GM18868 (cell line): ENCODE data around the gene MIOS.

Source experiments
- ATAC-seq: cut with Tn5 transposase; IDR thresholded peaks from one replicate; pipeline ENCODE4 v1.9.1; 2021; ENCODE audit warnings: mild to moderate bottlenecking, moderate library complexity; ENCODE audit not compliant: unreplicated experiment

MIOS gene

DNA sequence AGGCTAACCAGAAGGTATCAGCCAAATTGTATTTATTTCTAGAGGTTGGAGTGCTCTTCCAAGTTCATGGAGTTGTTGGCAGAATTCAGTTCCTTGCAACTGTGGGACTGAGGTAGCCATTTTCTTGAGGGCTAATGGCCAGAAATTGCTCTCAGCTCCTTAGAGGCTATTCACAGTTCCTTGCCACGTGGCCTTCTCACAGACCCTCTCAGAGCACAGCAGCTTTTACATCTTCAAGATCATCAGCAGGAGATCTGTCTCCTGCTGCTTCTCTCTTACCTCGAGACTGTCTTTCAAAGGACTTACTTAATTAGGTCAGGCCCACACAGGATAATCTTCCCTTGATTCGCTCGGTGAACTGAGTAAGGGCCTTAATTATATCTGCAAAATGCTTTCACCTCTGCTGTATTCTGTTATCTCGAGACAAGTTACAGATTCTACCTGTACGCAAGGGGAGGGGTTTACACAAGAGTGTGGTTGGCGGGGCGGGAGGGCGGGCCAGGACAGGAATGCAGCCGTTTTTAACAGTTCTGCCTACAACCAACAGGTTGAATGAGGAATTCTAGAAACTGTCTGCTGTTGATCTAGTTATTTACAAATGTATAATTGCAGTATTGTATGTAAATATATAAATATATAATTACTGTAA, 15.0 kb downstream of the MIOS start:
- ATAC-seq, result no peak

DNA sequence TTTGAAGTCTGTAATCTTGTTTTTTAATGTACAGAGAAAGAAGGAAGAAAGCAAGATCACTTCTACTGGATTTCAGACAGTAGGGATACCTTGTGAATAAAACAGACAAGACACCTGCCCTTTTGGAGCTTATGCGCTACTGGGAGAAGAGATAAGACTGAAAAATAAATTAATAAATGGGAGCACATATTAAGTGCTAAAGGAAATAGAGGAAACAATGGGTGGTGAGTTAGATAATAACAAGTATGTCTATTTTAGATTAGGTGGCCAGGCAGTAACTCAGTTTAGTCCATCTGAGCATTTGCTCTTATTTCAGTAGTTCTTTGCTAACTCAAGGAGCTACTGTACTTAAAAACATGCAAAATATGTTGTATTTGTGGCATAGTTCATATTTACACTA, 15.9 kb downstream of the MIOS start:
- ATAC-seq, result no peak

DNA sequence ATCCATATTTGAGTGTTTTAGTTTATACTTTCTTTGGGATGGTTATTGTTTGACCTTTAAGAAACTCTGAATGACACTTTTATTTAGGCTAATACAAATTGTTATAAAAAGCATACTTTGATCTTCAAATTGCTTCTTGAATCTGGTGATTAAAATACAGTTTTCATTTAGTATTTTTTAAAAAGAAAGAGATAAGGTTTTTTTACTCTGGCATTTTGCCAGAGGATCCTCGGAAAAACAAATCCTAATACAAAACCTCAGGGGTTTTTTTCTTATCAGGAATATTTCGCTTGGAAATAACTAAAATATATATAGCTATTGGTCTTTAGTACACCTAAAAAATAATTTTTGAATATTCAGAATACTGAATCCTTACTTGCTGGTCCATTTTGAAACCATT, 17.0 kb downstream of the MIOS start:
- ATAC-seq, result no peak

DNA sequence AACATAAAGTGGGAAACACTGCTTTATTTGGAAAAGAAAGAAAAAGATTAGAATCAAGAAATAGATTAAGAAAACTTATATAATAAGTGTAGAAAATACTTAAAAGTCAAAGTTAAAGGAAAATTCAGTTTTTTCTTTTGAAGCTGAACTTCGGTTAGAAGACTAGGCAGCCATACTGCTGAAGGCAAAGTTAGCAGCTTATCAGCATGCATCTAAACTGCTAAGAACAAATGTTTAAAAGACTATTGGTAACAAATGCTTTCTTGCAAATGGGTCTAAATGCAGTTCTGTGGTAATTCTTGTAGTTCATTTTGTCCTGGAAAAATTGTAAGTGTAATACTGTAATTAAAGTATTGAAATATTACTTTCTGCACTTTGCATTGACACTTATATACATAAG, 18.0 kb downstream of the MIOS start:
- ATAC-seq, result no peak

DNA sequence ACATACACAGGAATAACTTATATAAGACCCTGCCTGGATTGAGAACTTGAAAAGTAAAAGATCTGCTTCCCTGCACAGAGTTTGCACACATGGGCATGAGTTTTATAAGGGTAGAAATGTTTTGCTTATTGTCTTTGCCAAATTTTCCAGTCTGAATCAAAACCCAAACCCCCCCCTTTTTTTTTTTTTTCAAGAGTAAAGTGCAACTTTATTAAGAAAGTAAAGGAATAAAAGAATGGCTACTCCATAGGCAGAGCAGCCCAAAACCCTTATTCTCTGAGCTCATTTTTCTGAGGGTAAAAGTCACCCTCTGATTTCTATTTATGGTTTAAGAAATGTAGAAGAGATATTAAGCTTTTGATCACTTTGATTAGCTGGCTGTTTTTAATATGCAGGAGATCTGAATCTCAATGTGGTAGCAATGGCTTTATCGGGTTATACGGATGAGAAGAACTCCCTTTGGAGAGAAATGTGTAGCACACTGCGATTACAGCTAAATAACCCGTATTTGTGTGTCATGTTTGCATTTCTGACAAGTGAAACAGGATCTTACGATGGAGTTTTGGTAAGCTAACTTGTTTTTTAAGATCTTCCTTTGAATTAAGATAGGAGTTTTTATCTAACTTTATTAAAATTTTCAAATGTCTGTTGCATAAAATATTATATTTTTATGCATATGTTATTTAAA, 18.7 kb downstream of the MIOS start:
- ATAC-seq, result no peak

DNA sequence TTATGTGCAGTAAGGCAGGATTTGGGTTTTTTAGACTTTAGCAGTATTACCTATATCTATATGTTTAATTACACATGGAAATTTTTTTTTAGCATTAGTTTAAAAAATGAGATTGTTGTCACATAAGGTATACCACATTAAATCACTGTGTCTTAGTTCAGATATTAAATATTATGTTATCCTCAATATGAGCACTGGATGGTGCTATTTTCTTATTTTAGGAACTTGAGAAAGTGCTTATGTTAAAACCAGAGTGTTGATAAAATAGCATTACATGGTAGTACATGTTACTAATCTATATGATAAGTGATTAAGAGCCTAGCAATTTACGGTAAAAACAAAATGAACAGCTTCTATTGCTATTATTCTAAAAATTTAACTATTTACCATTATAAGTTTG, 28.8 kb downstream of the MIOS start:
- no peak for ATAC-seq

DNA sequence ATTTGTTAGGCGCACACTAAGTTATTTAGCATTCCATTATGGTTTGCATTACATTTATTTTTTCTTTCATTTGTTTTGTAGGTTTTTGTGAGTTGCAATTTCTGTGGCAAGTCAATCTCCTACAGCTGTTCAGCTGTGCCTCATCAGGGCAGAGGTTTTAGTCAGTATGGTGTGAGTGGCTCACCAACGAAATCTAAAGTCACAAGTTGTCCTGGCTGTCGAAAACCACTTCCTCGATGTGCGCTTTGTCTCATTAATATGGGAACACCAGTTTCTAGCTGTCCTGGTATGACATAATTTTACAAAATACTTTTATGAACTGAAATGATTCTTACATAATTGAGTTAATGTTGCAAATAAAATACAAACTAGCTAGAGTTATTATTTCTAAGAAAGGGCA, 29.5 kb downstream of the MIOS start:
- no peak for ATAC-seq

DNA sequence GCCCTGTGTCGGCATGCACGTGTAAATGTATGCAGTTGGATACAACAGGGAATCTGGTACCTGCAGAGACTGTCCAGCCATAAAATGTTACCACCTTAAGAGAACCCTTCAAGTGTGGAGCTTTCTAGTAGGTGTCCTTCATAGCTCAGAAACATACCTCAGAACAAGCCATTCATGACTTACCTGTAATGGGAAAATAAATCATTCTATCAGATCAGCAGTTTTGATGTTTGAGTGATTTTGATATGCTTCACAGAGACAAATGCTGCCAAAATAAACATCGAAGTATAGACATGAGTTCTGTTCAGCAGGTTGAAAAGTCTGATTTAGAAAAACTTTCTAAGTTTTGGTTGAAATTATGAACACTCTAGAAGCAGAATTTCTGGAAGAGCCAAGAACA, 40.3 kb downstream of the MIOS start:
- no peak for ATAC-seq

DNA sequence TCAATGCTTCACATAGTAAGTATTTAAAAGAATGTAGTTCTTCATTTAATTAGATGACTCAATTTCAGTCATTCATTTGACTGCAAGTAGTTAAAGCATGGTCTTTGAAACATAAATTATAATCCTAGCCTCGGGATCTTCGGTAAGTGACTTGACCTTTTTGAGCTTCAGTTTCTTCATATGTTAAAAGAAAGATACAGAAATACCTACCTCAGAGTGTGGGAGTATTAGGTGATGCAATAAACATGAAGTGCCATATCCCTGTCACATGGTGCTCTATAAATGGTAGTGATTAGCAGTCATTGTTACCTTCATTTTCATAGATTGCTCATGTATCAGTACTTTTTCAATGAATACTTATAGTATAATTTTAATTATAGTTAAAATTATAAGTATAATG, 42.6 kb downstream of the MIOS start:
- ATAC-seq, result no peak

DNA sequence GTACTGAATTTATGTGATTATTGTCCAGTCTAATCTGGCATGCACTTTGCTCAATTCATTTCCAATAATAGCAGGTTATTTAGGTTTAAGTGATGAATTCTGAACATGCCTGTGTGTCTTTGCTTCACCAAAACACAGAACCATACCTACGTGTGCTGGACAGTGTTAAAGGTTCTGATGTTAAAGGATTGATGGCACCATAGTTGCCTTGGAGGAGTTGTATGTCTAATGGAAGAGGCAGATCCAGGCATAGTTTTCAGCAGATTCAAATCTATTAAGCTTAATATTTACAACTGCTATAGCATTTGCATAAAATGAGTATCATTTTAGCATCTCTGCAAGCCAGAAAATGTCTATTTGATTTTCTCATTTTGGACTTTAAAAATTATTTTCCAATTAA, 45.8 kb downstream of the MIOS start:
- ATAC-seq, result no peak

DNA sequence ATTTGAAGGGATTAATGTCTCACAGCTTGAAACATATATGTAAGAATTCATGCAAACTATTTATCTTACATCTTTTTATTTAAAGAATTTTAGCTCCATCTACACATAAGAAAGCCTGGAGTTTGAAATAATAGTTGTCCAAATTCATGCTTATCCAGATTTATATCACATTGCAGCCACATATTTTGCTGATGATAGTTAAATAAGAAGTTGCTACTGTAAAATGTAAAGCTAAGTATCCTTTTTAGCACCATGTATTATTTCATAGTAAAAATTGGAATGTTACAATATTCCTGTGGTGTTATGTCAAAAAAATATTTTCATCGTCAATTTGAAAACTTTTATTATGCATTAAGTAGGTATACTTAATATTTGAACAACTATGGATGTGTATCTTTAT, 46.5 kb downstream of the MIOS start:
- ATAC-seq, result no peak

DNA sequence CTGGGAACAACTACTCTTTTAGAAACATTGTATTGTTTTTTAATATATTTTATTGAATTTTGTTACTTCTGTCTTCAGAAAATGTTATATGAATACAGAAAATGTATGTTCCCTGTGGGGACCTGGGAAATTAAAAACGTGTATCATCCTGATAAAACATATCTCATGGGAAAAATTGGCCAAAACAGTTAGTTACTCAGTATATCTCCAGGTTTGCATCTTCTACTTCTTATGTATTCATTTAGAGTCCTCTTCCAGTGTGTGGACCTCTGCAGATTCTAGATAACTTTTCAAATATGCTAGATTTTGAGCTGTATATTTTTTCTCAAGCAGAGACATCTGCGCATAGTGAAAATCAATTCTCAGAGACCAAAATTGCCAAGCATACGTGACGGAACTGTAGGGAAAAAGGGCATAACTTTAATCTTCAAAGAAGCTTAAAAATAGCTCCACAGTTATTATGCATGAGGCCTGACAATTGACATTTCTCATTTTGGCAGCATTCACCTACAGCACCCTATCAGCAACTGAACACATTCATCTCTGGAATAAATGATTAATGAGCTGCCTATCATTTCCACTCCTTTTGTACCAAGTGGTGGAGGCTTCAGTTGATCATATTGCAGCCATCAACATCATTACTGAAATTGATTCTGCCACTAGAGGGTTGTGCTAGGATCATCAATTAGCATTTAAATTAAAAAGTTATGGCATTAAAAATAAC, 47.5 kb downstream of the MIOS start:
- ATAC-seq, result no peak

DNA sequence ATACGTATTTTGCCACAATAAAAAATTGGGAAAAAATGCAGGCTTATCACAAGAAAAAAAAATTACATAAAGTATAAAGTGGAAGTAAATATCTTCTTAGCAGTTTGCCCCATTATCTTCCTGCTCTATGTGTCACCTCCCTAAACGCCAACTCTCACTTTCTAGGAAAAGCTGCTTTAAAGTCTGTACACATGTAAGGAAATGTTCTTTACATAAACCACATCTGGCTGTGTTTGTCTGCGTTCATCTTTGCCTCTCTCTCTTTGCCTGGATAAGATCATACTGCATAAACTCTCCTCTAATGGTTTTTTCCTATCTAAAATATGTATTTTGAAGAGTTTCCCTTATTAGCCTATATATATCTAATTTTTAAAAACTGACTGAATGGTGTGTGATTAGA, 50.9 kb downstream of the MIOS start:
- no peak for ATAC-seq

DNA sequence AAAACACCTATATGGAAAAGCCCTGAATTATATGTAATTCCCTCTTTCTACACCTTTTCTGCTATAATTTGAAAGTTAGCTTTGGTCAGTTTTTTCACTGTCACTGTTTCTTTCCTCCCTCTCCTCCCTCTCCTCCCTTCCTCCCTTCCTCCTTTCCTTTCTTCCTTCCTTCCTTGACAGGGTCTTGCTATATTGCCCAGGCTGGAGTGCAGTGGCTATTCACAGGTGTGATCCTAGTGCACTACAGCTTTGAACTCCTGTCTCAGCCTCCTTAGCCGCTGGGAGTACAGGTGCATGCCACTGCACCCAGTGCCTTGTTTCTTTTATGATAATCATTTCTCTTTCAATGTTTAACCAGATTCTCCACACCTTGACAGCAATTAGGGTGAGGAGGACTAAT, 51.7 kb downstream of the MIOS start:
- ATAC-seq, result no peak

DNA sequence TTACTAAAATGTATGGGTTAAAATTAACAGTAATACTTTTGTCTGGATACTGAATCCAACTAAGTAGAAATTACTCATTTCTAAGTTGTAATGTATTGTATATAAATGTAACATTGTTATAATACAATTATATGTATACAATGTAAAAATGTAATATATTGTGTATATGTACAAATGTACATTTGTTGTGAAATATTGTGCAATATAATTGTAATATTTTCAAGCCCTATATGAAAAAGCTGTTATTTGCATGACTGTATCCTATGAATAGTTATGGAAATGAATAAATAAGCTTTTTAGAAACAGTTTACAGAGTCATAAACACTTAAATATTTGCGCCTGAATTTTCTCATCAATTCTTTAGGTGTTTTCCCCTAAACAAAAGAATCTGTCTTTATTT, 53.6 kb downstream of the MIOS start:
- ATAC-seq, result no peak

DNA sequence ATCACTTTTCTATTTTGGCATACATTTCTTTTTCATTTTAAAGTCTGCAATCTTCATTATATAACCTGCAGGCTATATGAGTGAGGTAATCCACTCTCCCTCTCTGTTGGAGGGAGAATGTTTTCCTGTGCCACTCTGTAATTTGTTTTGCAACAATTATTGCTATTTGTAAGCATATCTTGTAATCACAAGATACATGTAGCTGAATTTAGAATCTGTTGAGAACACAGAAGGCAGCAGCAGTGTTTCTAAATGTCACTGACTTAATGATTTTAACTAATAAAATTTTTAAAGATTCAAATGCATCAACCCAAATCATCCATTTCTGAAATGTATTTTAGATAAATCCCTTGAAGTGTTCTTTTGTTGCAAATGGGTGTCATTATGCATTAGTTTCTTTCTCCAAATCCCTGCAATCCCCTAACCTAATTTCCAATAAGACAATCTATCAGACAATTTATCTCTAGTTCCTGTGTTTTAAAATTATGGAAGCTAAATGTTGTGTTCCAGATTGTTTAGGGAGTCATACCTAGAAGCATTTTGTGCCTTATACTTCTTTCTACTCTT, 54.0 kb downstream of the MIOS start:
- ATAC-seq, result no peak

DNA sequence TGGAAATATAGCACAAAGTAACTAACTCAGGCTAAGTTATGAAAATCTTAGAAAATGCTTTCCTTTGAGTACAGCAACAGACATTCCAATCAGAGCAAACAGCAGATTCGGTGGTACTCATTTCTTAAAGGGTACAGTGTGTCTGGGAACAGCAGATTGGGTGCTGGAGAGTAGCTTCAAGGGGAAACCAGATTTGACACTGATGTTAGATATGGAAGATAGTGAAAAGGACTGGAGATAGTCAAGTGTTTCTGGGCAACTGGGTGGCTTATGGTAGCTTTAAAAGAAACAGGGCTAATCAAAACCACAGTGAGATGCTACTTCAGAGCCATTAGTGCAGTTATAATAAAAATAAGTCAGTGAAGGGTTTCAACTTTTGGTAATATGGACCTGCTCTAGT, 61.8 kb downstream of the MIOS start:
- no peak for ATAC-seq

DNA sequence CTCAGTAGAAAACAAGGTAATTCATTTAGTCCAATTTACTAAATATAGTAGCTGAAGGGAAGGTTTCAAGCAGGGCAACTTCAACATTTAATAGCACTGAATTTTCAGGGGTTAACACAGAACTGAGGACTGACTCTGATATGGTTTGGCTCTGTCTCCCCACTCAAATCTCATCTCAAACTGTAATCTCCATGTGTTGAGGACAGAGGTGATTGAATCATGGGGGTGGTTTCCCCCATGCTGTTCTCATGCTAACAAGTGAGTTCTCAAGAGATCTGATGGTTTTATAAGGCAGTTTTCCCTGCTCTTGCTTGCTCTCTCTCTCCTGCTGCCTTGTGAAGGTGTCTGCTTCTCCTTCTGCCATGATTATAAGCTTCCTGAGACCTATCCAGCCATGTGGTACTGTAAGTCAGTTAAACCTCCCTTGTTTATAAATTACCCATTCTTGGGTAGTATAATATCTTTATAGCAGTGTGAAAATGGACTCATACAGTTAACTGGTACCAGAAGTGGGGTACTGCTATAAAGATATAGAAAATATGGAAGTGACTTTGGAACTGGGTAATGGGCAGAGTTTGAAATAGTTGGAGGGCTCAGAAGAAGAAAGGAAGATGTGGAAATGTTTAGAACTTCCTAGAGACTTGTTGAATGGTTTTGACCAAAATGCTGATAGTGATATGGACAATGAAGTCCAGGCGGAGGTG, 64.1 kb downstream of the MIOS start:
- no peak for ATAC-seq

DNA sequence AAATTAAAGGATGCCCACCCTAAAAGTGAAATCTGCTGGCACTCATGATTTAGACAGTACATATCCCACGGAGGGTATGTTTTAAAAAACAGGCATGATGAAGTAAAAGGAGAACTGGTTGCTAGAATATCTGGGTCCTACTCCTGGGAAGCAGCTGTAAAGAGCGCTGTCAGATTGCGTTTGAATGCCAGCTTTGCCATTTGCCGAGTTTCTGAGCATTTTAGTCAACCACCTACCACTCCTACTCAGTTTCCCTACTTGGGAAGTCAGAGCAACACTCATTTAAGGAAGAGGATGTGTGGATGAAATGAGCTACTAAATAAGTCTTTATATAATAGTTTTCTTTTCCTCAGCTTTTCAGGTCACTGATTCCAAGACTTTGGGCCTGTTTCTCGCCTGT, 72.7 kb downstream of the MIOS start:
- ATAC-seq, result no peak

DNA sequence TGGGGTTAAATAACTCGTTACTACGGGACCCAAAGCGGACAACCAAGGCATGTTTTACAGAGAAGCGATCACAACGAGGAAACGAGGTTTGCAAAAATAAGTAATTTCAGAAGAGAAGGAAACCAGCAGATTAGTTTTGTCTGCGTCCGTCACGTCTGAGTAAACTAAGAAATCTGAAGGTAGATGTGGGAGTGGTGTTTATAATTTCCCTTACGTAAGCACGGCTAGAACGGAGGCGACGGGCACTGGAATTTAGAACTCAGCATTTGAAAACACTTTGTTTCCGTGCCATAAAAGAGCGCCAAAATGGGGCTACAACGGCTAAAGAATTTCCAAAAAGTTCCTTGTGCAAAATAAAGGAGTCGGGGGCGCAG, 73.2 kb downstream of the MIOS start:
- no peak for ATAC-seq
